ENCODE results near the gene LIX1. TPM values are rescaled to one million over a fixed set of nuclear protein-coding genes. Genes with fewer than 3 reads are reported as not detected.

The LIX1 gene
- total RNA-seq, 1 experiment from 2014 or later: not detected

DNA sequence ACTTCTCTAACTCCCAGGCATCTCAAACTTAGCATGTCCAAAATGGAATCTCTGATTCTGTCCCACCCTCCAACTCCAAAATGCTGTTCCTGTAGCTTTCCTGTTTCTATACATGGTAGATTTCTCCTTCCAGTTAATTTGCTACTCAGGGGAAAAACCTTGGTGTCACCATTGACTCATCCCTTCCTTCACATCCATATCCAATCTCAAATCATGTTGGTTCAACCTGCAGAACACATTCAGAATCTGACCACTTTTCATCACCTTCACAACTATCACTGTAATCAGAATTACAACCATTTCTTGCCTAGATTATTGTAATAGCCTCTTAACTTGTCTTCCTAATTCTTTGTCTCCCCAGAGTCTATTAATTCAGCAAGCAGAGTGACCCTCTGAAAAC lies 29.8 kb upstream of the LIX1 start:
- BruUV-seq (replicated peaks): no TSS peak
- CTCF ChIA-PET: no interaction called here
- Mint-ChIP-seq H3K9me3 (ENCODE audit: low read depth, unreplicated experiment) (no peaks in the 10 kb centered on the region), H3K36me3 (ENCODE audit: insufficient read depth, unreplicated experiment) (peaks cover 17% of the 10 kb centered on the region), H3K27ac (ENCODE audit: unreplicated experiment) (no peak overlapping the region), H3K4me3 (ENCODE audit: low read depth, unreplicated experiment) (no peak overlapping the region), H3K4me1 (ENCODE audit: low read depth, unreplicated experiment) (peaks cover 16% of the 10 kb centered on the region), H3K27me3 (ENCODE audit: unreplicated experiment) (no peaks in the 10 kb centered on the region)
- DNase-seq: no peak
- TF ChIP-seq, protein P1, sequence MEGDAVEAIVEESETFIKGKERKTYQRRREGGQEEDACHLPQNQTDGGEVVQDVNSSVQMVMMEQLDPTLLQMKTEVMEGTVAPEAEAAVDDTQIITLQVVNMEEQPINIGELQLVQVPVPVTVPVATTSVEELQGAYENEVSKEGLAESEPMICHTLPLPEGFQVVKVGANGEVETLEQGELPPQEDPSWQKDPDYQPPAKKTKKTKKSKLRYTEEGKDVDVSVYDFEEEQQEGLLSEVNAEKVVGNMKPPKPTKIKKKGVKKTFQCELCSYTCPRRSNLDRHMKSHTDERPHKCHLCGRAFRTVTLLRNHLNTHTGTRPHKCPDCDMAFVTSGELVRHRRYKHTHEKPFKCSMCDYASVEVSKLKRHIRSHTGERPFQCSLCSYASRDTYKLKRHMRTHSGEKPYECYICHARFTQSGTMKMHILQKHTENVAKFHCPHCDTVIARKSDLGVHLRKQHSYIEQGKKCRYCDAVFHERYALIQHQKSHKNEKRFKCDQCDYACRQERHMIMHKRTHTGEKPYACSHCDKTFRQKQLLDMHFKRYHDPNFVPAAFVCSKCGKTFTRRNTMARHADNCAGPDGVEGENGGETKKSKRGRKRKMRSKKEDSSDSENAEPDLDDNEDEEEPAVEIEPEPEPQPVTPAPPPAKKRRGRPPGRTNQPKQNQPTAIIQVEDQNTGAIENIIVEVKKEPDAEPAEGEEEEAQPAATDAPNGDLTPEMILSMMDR (IDR thresholded peaks at IDR 0.05; ENCODE audit: unreplicated experiment): no peak
- intact Hi-C loops (cut with micrococcal nuclease; ENCODE audit: unreplicated experiment): no loop called here

DNA sequence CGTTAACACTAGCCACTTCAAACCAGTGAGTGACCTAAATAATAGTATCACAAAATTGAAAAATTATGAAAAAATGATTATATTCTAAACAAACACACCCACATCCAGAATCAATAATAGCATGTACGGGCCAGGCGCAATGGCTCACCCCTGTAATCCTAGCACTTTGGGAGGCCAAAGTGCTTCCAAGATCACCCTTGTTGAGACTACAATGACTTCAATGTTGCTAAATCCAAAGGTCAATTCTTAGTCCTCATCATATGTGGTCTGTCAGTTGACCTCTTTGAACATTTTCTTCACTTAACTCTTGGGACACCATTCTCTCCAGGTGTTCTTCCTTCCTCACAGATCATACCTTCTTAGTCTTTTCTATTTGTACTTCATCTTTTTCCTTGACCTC lies 29.3 kb upstream of the LIX1 start:
- DNase-seq: no peak
- Mint-ChIP-seq H3K27ac (ENCODE audit: unreplicated experiment) (no peak overlapping the region), H3K4me3 (ENCODE audit: low read depth, unreplicated experiment) (no peak overlapping the region), H3K36me3 (ENCODE audit: insufficient read depth, unreplicated experiment) (peaks cover 21% of the 10 kb centered on the region), H3K9me3 (ENCODE audit: low read depth, unreplicated experiment) (no peaks in the 10 kb centered on the region), H3K4me1 (ENCODE audit: low read depth, unreplicated experiment) (peaks cover 16% of the 10 kb centered on the region), H3K27me3 (ENCODE audit: unreplicated experiment) (no peaks in the 10 kb centered on the region)
- CTCF ChIA-PET: no interaction called here
- BruUV-seq (replicated peaks): no TSS peak
- intact Hi-C loops (cut with micrococcal nuclease; ENCODE audit: unreplicated experiment): no loop called here
- TF ChIP-seq, protein P1 (IDR thresholded peaks at IDR 0.05; ENCODE audit: unreplicated experiment): no peak

DNA sequence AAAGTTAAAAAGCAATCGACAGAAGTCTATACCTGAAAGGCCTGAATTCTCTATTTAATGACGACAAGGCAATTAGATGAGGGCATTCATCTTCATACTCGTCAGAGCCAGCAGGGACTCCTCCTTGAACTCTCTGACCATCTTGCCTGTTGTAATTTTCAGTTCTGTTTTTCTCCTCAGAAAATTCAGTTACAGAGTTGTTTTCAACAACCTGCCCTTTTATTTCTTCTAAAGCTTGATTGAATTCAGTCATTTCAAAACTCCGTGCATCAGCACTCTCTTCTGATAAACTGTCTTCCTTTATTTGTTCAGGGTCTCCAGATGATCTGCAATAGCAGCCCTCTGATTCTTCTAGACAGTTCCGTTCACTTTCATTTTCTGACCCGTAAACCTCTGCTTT lies 25.0 kb upstream of the LIX1 start:
- H3K9me3 Mint-ChIP-seq (ENCODE audit: low read depth, unreplicated experiment): no peaks in the 10 kb centered on the region
- no peak for DNase-seq
- H3K27ac Mint-ChIP-seq (ENCODE audit: unreplicated experiment): no peak overlapping the region
- BruUV-seq (replicated peaks): no TSS peak
- TF ChIP-seq, protein P1 (IDR thresholded peaks at IDR 0.05; ENCODE audit: unreplicated experiment): no peak
- H3K4me1 Mint-ChIP-seq (ENCODE audit: low read depth, unreplicated experiment): peaks cover 31% of the 10 kb centered on the region
- no peaks in the 10 kb centered on the region for H3K27me3 Mint-ChIP-seq (ENCODE audit: unreplicated experiment)
- H3K36me3 Mint-ChIP-seq (ENCODE audit: insufficient read depth, unreplicated experiment): peaks cover 29% of the 10 kb centered on the region
- no peak overlapping the region for H3K4me3 Mint-ChIP-seq (ENCODE audit: low read depth, unreplicated experiment)
- CTCF ChIA-PET: no interaction called here
- intact Hi-C loops (cut with micrococcal nuclease; ENCODE audit: unreplicated experiment): no loop called here

DNA sequence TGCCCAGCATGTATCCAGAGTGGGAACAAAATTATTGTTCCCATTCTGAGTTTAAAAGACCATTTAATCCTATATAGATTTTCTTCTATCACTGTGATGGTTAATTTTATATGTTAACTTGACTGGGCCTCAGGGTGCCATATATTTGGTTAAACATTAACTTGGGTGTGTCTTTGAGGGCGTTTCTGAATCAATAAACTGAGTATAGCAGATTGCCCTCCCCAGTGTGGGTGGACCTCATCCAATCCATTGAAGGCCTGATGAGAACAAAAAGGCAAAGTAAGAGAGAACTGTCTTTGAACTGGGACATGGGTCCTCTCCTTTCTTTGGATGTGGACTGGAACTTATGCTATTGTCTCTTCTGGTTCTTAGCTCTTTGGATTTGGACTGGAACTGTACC lies 23.3 kb upstream of the LIX1 start:
- peak; percentile 18 for DNase-seq
- Mint-ChIP-seq H3K27me3 (ENCODE audit: unreplicated experiment) (no peaks in the 10 kb centered on the region), H3K4me3 (ENCODE audit: low read depth, unreplicated experiment) (no peak overlapping the region), H3K4me1 (ENCODE audit: low read depth, unreplicated experiment) (peaks cover 21% of the 10 kb centered on the region), H3K27ac (ENCODE audit: unreplicated experiment) (peak overlapping the region; percentile 12), H3K9me3 (ENCODE audit: low read depth, unreplicated experiment) (no peaks in the 10 kb centered on the region), H3K36me3 (ENCODE audit: insufficient read depth, unreplicated experiment) (peaks cover 28% of the 10 kb centered on the region)
- TF ChIP-seq, protein P1 (IDR thresholded peaks at IDR 0.05; ENCODE audit: unreplicated experiment): no peak
- intact Hi-C loops (cut with micrococcal nuclease; ENCODE audit: unreplicated experiment): no loop called here
- BruUV-seq (replicated peaks): no TSS peak
- CTCF ChIA-PET: no interaction called here
